Naive thymus-derived CD4-positive, alpha-beta T cell (primary cell): ENCODE measurements around the gene PCSK2. TPM values are rescaled to one million over a fixed set of nuclear protein-coding genes. Genes with fewer than 3 reads are reported as not detected.

Experiments
- ATAC-seq: fragments of 150-1000 bp; cut with Tn5 transposase; 2 replicates; pipeline ENCODE4 v1.10.0; 2021; ENCODE audit warnings: mild to moderate bottlenecking, moderate library complexity
- CTCF ChIA-PET: fragments of 350-600 bp; sonication (Branson Sonifier 250); formaldehyde crosslinking; loops from one replicate; lab custom pipeline; 2021; ENCODE audit warnings: antibody characterized with exemption; lab: Charles Lee
- POLR2A ChIA-PET: fragments of 350-600 bp; sonication (Branson Sonifier 250); formaldehyde crosslinking; loops from one replicate; lab custom pipeline; 2021; ENCODE audit warnings: antibody characterized with exemption, inconsistent platforms; lab: Charles Lee
- DNase-seq, 9 donors: peaks; one replicate each; pipeline versions ENCODE4 v3.0.0 to v3.0.0-alpha.2; 2020 to 2022; ENCODE audit warnings: mixed read lengths in 1 of 9
- H3K27ac ChIP-seq: one replicate; pipeline ENCODE4 v1.7.0; 2013; ENCODE audit warnings: mild to moderate bottlenecking, low read depth, low read length, moderate library complexity
- H3K27me3 ChIP-seq, 2 donors: one replicate each; pipeline ENCODE4 v1.7.0; 2013; ENCODE audit warnings: low read length in 2 of 2, mild to moderate bottlenecking in 2 of 2, moderate library complexity in 2 of 2; ENCODE audit not compliant: control insufficient read depth in 2 of 2, insufficient read depth in 2 of 2
- H3K36me3 ChIP-seq, 3 experiments: 1 replicate in 2 of 3; 2 replicates in 1 of 3; pipeline ENCODE4 v1.7.0; 2013; ENCODE audit warnings: low read length in 3 of 3, mild to moderate bottlenecking in 3 of 3, moderate library complexity in 1 of 3; ENCODE audit not compliant: insufficient read depth in 3 of 3, control insufficient read depth in 2 of 3
- H3K4me1 ChIP-seq, 2 donors: one replicate each; pipeline ENCODE4 v1.7.0; 2013; ENCODE audit warnings: low read length in 2 of 2, mild to moderate bottlenecking in 2 of 2, moderate library complexity in 1 of 2; ENCODE audit not compliant: control insufficient read depth in 2 of 2, insufficient read depth in 2 of 2
- H3K4me3 ChIP-seq: 2 replicates; pipeline ENCODE4 v1.7.0; 2013; ENCODE audit warnings: mild to moderate bottlenecking, low read length
- H3K9me3 ChIP-seq, 3 experiments: 1 replicate in 2 of 3; 2 replicates in 1 of 3; pipeline ENCODE4 v1.7.0; 2013; ENCODE audit warnings: low read length in 3 of 3; ENCODE audit not compliant: control insufficient read depth in 2 of 3
- H3K27ac Mint-ChIP-seq, 9 donors: one replicate each; pipeline ENCODE4 v1.8.0; 2020 to 2022; ENCODE audit warnings: mixed read lengths in 9 of 9, mild to moderate bottlenecking in 8 of 9, moderate library complexity in 5 of 9, inconsistent platforms in 2 of 9
- H3K27me3 Mint-ChIP-seq, 5 donors: one replicate each; pipeline ENCODE4 v1.8.0; 2021 to 2022; ENCODE audit warnings: mixed read lengths in 5 of 5, mild to moderate bottlenecking in 1 of 5
- H3K36me3 Mint-ChIP-seq, 5 donors: one replicate each; pipeline ENCODE4 v1.8.0; 2020 to 2022; ENCODE audit warnings: mixed read lengths in 5 of 5, mild to moderate bottlenecking in 3 of 5, inconsistent platforms in 1 of 5
- H3K4me1 Mint-ChIP-seq, 7 donors: one replicate each; pipeline ENCODE4 v1.8.0; 2020 to 2022; ENCODE audit warnings: mixed read lengths in 7 of 7, mild to moderate bottlenecking in 3 of 7, inconsistent platforms in 1 of 7
- H3K4me3 Mint-ChIP-seq, 10 donors: one replicate each; pipeline ENCODE4 v1.8.0; 2020 to 2022; ENCODE audit warnings: mild to moderate bottlenecking in 10 of 10, mixed read lengths in 10 of 10, moderate library complexity in 6 of 10, inconsistent platforms in 2 of 10
- H3K9me3 Mint-ChIP-seq, 11 donors: one replicate each; pipeline ENCODE4 v1.8.0; 2020 to 2022; ENCODE audit warnings: mixed read lengths in 11 of 11, mild to moderate bottlenecking in 4 of 11, inconsistent platforms in 1 of 11, moderate library complexity in 1 of 11
- intact Hi-C, 2 donors: fragments of 100-400 bp; cut with micrococcal nuclease; formaldehyde crosslinking; loops; one replicate each; pipeline ENCODE4 v1.15.1; 2023
- polyA plus RNA-seq, 2 donors: library from polyadenylated mRNA; unstranded; fragments of 300-500 nt; fragmentation: Illumina TruSeq; gene quantifications; one replicate each; pipeline ENCODE4 v1.2.3, GENCODE V29; 2021
- total RNA-seq, 6 experiments: library from RNA in 5 of 6; stranded (reverse) in 5 of 6; gene quantifications; 1 replicate in 5 of 6; 2 replicates in 1 of 6; pipeline ENCODE4 v1.2.3 and lab custom pipeline; 2021 to 2026

Gene PCSK2
- total and polyA plus RNA-seq, 7 experiments from 2014 or later, result not detected

GRCh38 chr20:17304774-17305173, 77.9 kb downstream of the PCSK2 start:
- DNase-seq (no peak), ATAC-seq (no peak)
- Histone ChIP-seq H3K27ac (no peak overlapping the region), H3K4me3 (no peak overlapping the region), H3K27me3 (no peaks in the 10 kb centered on the region), H3K4me1 (no peaks in the 10 kb centered on the region), H3K36me3 (no peaks in the 10 kb centered on the region), H3K9me3 (no peaks in the 10 kb centered on the region)
- peaks cover 0 to 18% (median 12%) of the 10 kb centered on the region in 5 donors for H3K27me3 Mint-ChIP-seq
- intact Hi-C loops, result no loop called here
- ChIA-PET CTCF (no interaction called here), POLR2A (no interaction called here)
- no peak overlapping the region for H3K4me3 Mint-ChIP-seq
- no peaks in the 10 kb centered on the region for H3K36me3 Mint-ChIP-seq
- no peak overlapping the region for H3K27ac Mint-ChIP-seq
- peaks cover 0 to 8% (median 2%) of the 10 kb centered on the region in 11 donors for H3K9me3 Mint-ChIP-seq
- H3K4me1 Mint-ChIP-seq, result no peaks in the 10 kb centered on the region

- Histone ChIP-seq H3K36me3 (no peaks in the 10 kb centered on the region), H3K27me3 (no peaks in the 10 kb centered on the region), H3K4me3 (no peak overlapping the region), H3K9me3 (no peaks in the 10 kb centered on the region), H3K27ac (no peak overlapping the region), H3K4me1 (no peaks in the 10 kb centered on the region)
- ATAC-seq (no peak), DNase-seq (no peak)
- Mint-ChIP-seq H3K36me3 (no peaks in the 10 kb centered on the region), H3K4me1 (no peaks in the 10 kb centered on the region), H3K4me3 (no peak overlapping the region), H3K27ac (no peak overlapping the region), H3K27me3 (peaks cover 0 to 18% (median 12%) of the 10 kb centered on the region in 5 donors), H3K9me3 (peaks cover 0 to 8% (median 2%) of the 10 kb centered on the region in 11 donors)
- intact Hi-C loops, result no loop called here
- ChIA-PET POLR2A (no interaction called here), CTCF (no interaction called here)
These were observed 79.6 kb downstream of the PCSK2 start for GRCh38 chr20:17306427-17306826.

- Mint-ChIP-seq H3K27ac (no peak overlapping the region), H3K4me1 (no peaks in the 10 kb centered on the region), H3K27me3 (peaks cover 32 to 66% (median 38%) of the 10 kb centered on the region in 5 donors), H3K4me3 (no peak overlapping the region), H3K36me3 (no peaks in the 10 kb centered on the region), H3K9me3 (peaks cover 0 to 3% (median 0%) of the 10 kb centered on the region in 11 donors)
- CTCF ChIA-PET, result no interaction called here
- Histone ChIP-seq H3K4me1 (no peaks in the 10 kb centered on the region), H3K36me3 (no peaks in the 10 kb centered on the region), H3K27ac (no peak overlapping the region), H3K4me3 (no peak overlapping the region), H3K9me3 (no peaks in the 10 kb centered on the region), H3K27me3 (peaks cover 0 to 11% of the 10 kb centered on the region in 2 donors)
- intact Hi-C loops, result no loop called here
- no peak for ATAC-seq
- POLR2A ChIA-PET, result no interaction called here
- no peak for DNase-seq
These were observed 87.4 kb downstream of the PCSK2 start for GRCh38 chr20:17314264-17314663.

- Mint-ChIP-seq H3K27me3 (peaks cover 32 to 61% (median 38%) of the 10 kb centered on the region in 5 donors), H3K36me3 (no peaks in the 10 kb centered on the region), H3K27ac (no peak overlapping the region), H3K9me3 (peaks cover 0 to 3% (median 0%) of the 10 kb centered on the region in 11 donors), H3K4me3 (no peak overlapping the region), H3K4me1 (no peaks in the 10 kb centered on the region)
- Histone ChIP-seq H3K9me3 (no peaks in the 10 kb centered on the region), H3K27ac (no peak overlapping the region), H3K36me3 (no peaks in the 10 kb centered on the region), H3K27me3 (peaks cover 0 to 11% of the 10 kb centered on the region in 2 donors), H3K4me1 (no peaks in the 10 kb centered on the region), H3K4me3 (no peak overlapping the region)
- DNase-seq (no peak), ATAC-seq (no peak)
- ChIA-PET POLR2A (no interaction called here), CTCF (no interaction called here)
- intact Hi-C loops, result no loop called here
These were observed 88.8 kb downstream of the PCSK2 start for GRCh38 chr20:17315407-17316231.

- H3K27me3 ChIP-seq, result peaks cover 0 to 11% of the 10 kb centered on the region in 2 donors
- H3K4me3 ChIP-seq, result no peak overlapping the region
- no peak for ATAC-seq
- Mint-ChIP-seq H3K9me3 (peaks cover 0 to 4% (median 0%) of the 10 kb centered on the region in 11 donors), H3K27me3 (peaks cover 32 to 66% (median 38%) of the 10 kb centered on the region in 5 donors), H3K4me3 (no peak overlapping the region), H3K36me3 (no peaks in the 10 kb centered on the region), H3K27ac (no peak overlapping the region), H3K4me1 (no peaks in the 10 kb centered on the region)
- no peaks in the 10 kb centered on the region for H3K4me1 ChIP-seq
- no peak overlapping the region for H3K27ac ChIP-seq
- POLR2A ChIA-PET, result no interaction called here
- CTCF ChIA-PET, result no interaction called here
- intact Hi-C loops, result no loop called here
- no peak for DNase-seq
- no peaks in the 10 kb centered on the region for H3K9me3 ChIP-seq
- no peaks in the 10 kb centered on the region for H3K36me3 ChIP-seq
These were observed 89.6 kb downstream of the PCSK2 start for GRCh38 chr20:17316316-17317038.

- Histone ChIP-seq H3K27me3 (peaks cover 0 to 11% of the 10 kb centered on the region in 2 donors), H3K27ac (no peak overlapping the region), H3K36me3 (no peaks in the 10 kb centered on the region), H3K9me3 (no peaks in the 10 kb centered on the region), H3K4me3 (no peak overlapping the region), H3K4me1 (no peaks in the 10 kb centered on the region)
- Mint-ChIP-seq H3K36me3 (no peaks in the 10 kb centered on the region), H3K4me1 (no peaks in the 10 kb centered on the region), H3K4me3 (no peak overlapping the region), H3K27ac (no peak overlapping the region), H3K27me3 (peaks cover 32 to 64% (median 38%) of the 10 kb centered on the region in 5 donors), H3K9me3 (peaks cover 0 to 8% (median 0%) of the 10 kb centered on the region in 11 donors)
- CTCF ChIA-PET, result no interaction called here
- ATAC-seq, result no peak
- POLR2A ChIA-PET, result no interaction called here
- intact Hi-C loops, result no loop called here
- DNase-seq, result no peak
These were observed 90.5 kb downstream of the PCSK2 start for GRCh38 chr20:17317341-17317740.
